ENCODE data around the gene ZNF580.

Gene ZNF580

GRCh38 chr19:55652311-55653128 is 11.7 kb downstream of the ZNF580 start:
- TF ChIP-seq CTCF (IDR thresholded peaks at IDR 0.05; ENCODE audit: low read depth, low read length) = no peak

GRCh38 chr19:55653651-55654322 is 13.0 kb downstream of the ZNF580 start:
- TF ChIP-seq CTCF (IDR thresholded peaks at IDR 0.05; ENCODE audit: low read depth, low read length) = peak; percentile 99
- peak overlapping the region; percentile 73 for H3K4me3 ChIP-seq (ENCODE audit: low read depth, low read length)

More at GRCh38 chr19:55652311-55653128, 11.7 kb downstream of the ZNF580 start:
- H3K4me3 ChIP-seq (ENCODE audit: low read depth, low read length) = no peak overlapping the region

- TF ChIP-seq CTCF (IDR thresholded peaks at IDR 0.05; ENCODE audit: low read depth, low read length) = no peak
- peak overlapping the region; percentile 73 for H3K4me3 ChIP-seq (ENCODE audit: low read depth, low read length)
These were observed 13.6 kb downstream of the ZNF580 start for GRCh38 chr19:55654323-55654867.

- TF ChIP-seq CTCF (IDR thresholded peaks at IDR 0.05; ENCODE audit: low read depth, low read length) = no peak
- peak within 1 kb of the TSS; percentile 73 for H3K4me3 ChIP-seq (ENCODE audit: low read depth, low read length)
These were observed 14.3 kb downstream of the ZNF580 start, which contains the start of gene U2AF2 for GRCh38 chr19:55654868-55655647. Gene U2AF2 (plus strand): TSS chr19:55655035. CDS start chr19:55655105, 70 bp downstream.

- no peak for TF ChIP-seq CTCF (IDR thresholded peaks at IDR 0.05; ENCODE audit: low read depth, low read length)
- peak overlapping the region; percentile 71 for H3K4me3 ChIP-seq (ENCODE audit: low read depth, low read length)
These were observed 14.8 kb downstream of the ZNF580 start for GRCh38 chr19:55655648-55656040.

GRCh38 chr19:55656552-55656951 is 15.8 kb downstream of the ZNF580 start:
- H3K4me3 ChIP-seq (ENCODE audit: low read depth, low read length) = peak overlapping the region; percentile 71
- TF ChIP-seq CTCF (IDR thresholded peaks at IDR 0.05; ENCODE audit: low read depth, low read length) = no peak
